HG02981 (cell line): ENCODE measurements around the gene NFIA.

Experiments
- ATAC-seq: cut with Tn5 transposase; IDR thresholded peaks from one replicate; pipeline ENCODE4 v1.9.1; 2021; ENCODE audit warnings: mild to moderate bottlenecking, moderate library complexity; ENCODE audit not compliant: unreplicated experiment

NFIA gene

GRCh38 chr1:61082311-61083012, at the start of gene NFIA:
NFIA (plus strand) TSS chr1:61082561.
- no peak for ATAC-seq

DNA sequence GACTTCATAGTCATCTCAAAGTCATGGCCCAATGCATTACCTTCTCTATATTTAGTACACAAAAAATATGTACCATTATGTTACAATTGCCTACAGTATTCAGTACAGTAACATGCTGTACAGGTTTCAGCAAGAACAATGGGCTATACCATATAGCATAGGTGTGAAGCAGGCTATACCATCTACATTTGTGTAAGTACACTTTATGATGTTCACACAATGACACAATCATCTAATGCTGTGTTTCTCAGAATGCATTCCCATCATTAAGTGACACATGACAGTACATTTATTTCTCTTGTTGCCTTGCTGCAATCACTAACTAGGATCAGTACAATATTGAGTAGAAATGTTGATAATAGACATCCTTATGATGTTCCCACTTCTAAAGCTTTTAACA, 46.5 kb upstream of the NFIA start:
- no peak for ATAC-seq

- ATAC-seq, result peak; percentile 15
These were observed 39.8 kb upstream of the NFIA start for GRCh38 chr1:61042466-61043009.

GRCh38 chr1:61043010-61043820, 39.1 kb upstream of the NFIA start:
- peak; percentile 82 for ATAC-seq

DNA sequence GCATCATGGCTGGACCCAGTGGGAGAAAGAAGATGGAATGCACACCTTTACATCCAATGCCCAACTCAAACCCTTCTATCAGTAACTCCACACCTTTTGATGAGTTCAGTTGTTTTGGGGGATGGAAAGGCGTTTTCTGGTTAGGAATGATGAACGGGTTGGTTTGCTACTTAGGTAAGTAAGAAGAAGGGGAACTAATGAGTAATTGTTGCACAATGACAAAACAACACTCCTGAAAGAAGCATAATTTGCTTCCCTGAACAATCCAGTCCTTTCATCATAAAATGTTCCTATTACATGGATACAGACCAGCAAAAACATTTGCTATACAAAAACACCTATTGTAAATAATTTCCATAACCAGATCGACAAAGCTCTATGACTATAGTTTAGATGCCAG, 35.9 kb upstream of the NFIA start:
- no peak for ATAC-seq

- ATAC-seq, result no peak
These were observed 35.3 kb upstream of the NFIA start for GRCh38 chr1:61047061-61047460.

- peak; percentile 79 for ATAC-seq
These were observed 32.4 kb upstream of the NFIA start for GRCh38 chr1:61049850-61050540.

- ATAC-seq, result no peak
These were observed 31.6 kb upstream of the NFIA start for GRCh38 chr1:61050541-61051442.

GRCh38 chr1:61051443-61051718, 31.0 kb upstream of the NFIA start:
- no peak for ATAC-seq

DNA sequence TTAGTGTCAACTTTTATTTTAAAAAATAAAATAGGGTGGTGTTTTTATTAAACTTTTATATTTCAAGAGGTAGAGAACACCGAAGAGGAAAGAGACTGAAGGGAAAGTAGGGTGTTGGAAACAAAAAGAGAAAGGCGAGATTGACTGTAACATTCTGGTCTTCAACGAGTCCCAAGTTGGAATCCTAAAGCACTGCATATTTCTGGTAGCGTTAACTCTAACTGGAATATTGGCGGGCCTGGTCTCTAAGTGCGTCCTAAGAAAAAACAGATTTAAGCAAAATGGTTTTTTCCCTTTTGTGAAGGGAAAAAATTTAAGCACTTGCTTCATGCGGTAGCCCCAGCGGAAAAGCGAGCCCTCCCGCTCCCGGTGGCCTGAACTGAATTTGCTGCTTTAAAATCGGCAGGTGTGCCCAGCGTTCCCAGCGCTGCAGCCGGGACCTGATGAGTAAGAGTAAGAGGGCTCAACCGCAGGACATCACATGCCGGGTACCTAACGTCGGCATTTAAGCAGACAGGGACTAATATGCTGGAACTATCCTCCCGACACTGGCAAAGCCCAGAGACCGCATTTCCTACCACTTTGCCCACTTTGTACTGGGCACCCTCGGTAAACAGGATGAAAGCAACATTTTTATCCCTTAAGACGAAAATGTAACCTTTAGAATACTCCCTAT, 30.5 kb upstream of the NFIA start:
- ATAC-seq, result no peak

DNA sequence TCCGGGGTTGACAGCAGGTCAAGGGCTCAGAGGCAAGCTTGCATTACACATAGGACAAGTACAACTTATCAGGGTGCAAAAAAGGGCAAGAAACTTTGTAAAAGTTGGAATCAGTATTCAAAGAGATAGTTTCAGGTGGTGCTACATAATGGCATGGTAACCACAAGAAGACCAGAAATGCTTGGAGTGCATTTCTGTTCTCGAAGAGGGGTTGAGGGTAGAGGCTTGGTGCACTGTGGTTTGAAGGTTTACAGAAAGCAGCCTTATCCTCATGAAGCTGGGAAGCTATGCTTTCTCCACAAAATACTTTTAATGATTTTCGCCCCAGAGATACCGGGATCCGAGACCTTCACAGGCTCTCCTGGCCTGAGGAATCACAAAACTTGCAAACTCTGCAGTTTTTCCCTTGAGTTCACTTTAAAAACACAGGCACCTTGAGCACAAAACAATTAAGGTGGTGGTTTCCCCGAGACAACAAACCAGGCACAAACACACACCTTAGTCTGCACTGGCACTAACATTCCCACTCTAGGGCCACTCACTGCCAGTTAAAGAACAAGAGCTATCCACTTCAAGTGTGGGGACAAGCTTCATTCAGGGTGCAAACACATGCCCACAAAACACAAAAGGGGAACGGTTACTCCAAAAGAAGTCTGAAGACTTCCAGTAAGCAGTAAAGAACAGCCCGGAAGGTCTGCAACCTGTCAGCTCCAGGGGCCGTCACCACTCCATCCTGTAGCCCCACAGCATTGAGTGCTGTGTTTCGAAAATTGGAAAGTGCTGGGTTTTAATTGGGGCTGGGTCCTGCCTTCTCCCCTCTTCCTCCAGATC, 29.8 kb upstream of the NFIA start:
- ATAC-seq, result no peak

DNA sequence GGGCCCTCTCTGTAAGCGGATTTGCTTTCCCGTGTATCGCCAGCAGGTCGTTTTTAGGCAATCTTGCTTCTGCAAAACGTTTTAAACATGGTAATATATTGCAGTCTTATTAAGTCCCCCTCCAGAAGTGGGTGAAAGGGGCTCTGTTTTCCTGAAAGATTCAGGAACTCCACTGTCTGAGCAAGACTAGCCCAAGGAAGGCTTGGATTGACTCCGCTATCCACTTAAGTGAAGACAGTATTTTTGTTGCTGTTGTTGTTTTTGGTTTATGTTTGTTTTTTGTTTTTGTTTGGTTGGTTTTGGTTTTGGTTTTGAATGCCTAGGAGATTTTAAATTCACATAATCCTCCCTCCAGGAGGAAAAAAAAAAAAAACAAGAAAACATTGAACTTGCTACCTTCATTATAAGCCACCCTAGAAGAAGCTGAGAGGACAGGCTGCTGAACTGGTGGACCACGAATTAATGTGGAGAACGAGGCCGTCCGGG, 29.1 kb upstream of the NFIA start:
- no peak for ATAC-seq

DNA sequence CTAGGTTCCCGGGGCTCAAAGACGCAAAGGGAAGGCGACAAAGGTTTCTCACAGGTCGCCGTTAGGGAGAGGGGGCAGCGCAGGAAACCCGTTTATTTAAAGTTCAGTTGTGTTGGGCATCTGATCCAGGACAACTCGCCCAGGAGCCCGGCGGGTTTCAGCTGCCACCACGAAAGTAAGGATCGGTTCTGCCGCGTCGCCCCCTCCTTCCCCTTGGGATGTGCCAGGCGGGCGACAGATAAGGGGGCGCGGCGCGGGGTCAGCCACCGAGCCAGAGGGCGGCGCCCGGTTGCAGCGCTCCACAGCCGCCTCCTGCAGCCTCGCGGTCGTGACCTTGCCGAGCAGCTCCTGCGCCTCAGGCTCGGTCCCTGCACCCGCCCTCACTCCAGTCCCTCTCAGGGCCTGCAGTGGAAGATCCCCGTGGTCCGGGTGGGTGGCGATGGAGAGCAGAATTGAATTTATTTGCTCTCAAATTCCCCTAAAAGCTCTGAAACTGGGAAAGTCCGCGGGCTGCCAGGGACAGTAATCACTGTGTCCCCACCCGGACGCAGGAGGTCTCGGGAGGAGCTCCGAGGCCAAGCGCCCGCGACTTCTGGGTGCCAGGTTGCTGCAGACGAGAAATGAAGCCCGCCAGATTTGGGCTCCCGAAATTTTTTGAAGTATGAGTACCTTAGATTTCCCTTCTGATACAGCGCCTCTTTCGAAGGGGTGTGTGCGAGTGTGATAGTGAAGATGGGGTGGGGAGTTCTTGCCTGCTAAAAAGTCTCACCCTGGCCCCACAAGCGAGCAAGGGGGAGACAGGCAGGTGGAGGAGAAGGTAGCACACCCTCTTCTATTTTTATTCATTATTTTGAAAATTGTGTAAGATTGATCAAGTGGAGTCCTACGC, 28.4 kb upstream of the NFIA start:
- ATAC-seq, result no peak

GRCh38 chr1:61054601-61054993, 27.8 kb upstream of the NFIA start:
- no peak for ATAC-seq

DNA sequence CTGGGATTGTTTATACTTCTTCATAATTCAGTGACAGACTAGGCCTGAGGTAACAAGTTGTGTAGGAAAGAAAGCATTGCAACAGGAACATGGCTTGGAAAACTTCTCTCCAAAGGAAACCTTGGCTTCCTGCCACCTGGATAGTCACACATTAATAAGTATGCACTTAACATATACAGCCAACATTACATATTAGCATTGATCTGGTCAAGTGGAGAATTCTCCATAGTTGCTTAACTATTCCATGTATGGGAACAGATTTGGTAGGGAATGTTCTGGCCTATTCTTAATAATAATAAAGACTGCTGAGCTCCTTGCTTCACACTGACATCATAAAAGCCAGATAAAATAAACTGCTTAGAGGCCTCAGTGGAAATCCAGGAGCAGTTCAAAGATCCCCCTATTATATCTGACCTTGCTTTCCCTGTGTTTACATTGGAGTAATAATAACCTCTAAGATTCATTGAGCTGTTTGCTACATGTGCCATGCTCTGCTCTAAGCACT, 27.2 kb upstream of the NFIA start:
- no peak for ATAC-seq

DNA sequence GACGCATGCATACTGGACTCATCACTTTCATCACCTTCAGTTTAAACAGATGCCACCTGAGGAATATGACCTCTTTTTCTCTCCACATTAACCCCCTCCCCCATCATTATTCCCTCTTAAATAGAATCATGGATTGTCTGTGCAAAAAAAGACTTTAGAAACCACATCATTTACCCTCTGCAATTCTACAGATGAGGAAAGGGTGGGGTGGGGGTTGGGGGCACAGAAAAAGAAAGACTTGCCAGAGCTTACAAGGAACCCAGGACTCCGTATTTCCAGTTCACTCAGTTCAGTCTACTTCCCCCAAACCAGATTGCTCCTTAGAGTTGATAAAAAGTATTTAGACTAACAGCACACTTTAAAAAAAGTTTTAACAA, 26.2 kb upstream of the NFIA start:
- ATAC-seq, result no peak

DNA sequence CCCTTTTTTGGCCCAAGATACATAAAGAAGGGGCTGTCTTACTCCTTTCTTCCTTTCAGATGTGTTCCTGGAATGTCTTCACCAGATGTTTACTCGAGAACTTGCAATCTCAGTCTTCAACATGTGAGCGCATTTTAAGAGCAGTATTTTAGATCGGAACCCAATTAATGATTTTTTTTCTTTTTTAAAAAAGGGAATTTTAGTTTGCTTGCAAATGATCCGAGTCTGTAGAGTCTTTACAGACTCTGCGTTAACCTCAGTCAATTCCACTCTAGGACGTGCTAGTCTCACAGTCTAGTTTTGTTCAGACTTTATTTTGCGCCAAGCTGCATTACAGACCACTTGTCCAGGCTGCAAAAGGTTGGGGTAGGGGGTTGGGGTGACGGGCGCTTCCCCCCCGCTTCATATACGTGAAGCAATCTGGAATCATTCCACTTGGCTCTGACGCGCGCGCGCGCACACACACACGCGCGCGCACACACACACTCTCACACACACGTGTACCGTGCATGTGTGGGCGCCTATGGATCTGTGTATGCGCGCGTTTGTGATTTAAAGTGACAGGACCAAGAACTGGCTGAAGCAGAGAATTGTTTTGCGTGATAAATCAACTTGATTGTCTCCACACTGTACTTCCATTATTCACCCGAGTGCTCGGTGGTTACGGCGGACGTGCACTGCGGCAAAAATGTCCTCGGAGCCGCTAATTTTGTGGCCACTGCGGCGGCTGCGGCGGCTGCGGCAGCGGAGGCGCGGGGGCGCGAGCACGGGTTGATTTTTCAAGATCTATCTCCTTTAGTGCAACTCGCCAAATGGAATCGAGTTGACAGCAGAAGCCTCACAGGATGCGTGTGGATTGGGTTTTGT, 25.6 kb upstream of the NFIA start:
- no peak for ATAC-seq
